K562 (cell line): ENCODE results near the gene PHACTR3. TPM values are rescaled to one million over a fixed set of nuclear protein-coding genes. Genes with fewer than 3 reads are reported as not detected.
A peak's percentile ranks its signal among the peaks of the same experiment; 100 is the strongest.

Experiments used
- ATAC-seq: fragments of 200-7000 bp; cut with Tn5 transposase; 3 replicates; pipeline ENCODE4 v1.9.1; 2020; ENCODE audit warnings: moderate library complexity
- BruUV-seq: library from RNA; stranded (reverse); fragments of 400-500 nt; replicated peaks from 2 replicates; lab custom pipeline; 2021; lab: Mats Ljungman, UMichigan
- CTCF ChIA-PET: fragments of 300-600 bp; formaldehyde crosslinking; extraction: SDS; loops from one replicate; lab custom pipeline; 2021; ENCODE audit warnings: low intra/inter-chr PET ratio; lab: Yijun Ruan, JAX
- POLR2A ChIA-PET: fragments of 300-600, 350-650 bp; sonication (Branson Sonifier 250); formaldehyde crosslinking; extraction: SDS; loops from one replicate; lab custom pipeline; 2021; ENCODE audit warnings: antibody characterized with exemption, inconsistent platforms; lab: Yijun Ruan, JAX
- DNase-seq, 4 experiments: peaks; one replicate each; pipeline versions ENCODE4 v3.0.0 to v3.0.0-alpha.2; 2011 to 2018; ENCODE audit warnings: low spot score in 3 of 4, mixed read lengths in 3 of 4; ENCODE audit errors: extremely low read depth in 1 of 4
- FAIRE-seq: peaks from 2 replicates; lab custom pipeline; 2011; peaks lifted over from hg19 to GRCh38; lab: Jason Lieb, UNC
- H2AFZ ChIP-seq: 2 replicates; pipeline ENCODE4 v1.6.0; 2011; ENCODE audit warnings: low read depth, low read length, control low read depth, inconsistent platforms
- H3K27ac ChIP-seq: fragments of 200-600 bp; 3 replicates; pipeline ENCODE4 v1.8.0; 2011; ENCODE audit warnings: low read depth, mild to moderate bottlenecking, control low read depth, inconsistent platforms, low read length, moderate library complexity, mixed read lengths; ENCODE audit errors: extremely low read depth
- H3K27me3 ChIP-seq, 2 experiments: fragments of 300-600 bp in 1 of 2; 2 replicates in 1 of 2; 3 replicates in 1 of 2; pipeline versions ENCODE4 v1.6.0 to v1.8.0; 2011; ENCODE audit warnings: inconsistent platforms in 2 of 2, low read length in 2 of 2, mild to moderate bottlenecking in 1 of 2, mixed read lengths in 1 of 2, moderate library complexity in 1 of 2; ENCODE audit not compliant: control insufficient read depth in 2 of 2, insufficient read depth in 2 of 2
- H3K36me3 ChIP-seq: fragments of 300-600 bp; 3 replicates; pipeline ENCODE4 v1.8.0; 2011; ENCODE audit warnings: mild to moderate bottlenecking, low read length, inconsistent platforms; ENCODE audit not compliant: control insufficient read depth, insufficient read depth
- H3K4me1 ChIP-seq, 2 experiments: fragments of 200-600 bp in 1 of 2; replicated peaks in 1 of 2; 2 replicates in 1 of 2; 3 replicates in 1 of 2; pipeline versions ENCODE4 v1.5.1 to v1.8.0; 2011; ENCODE audit warnings: inconsistent platforms in 2 of 2, low read length in 2 of 2, mild to moderate bottlenecking in 1 of 2, mixed read lengths in 1 of 2, moderate library complexity in 1 of 2; ENCODE audit not compliant: control insufficient read depth in 2 of 2, insufficient read depth in 2 of 2
- H3K4me2 ChIP-seq: 2 replicates; pipeline ENCODE4 v1.6.1; 2011; ENCODE audit warnings: low read length, control low read depth, inconsistent platforms, mixed read lengths; ENCODE audit not compliant: insufficient read depth
- H3K4me3 ChIP-seq: fragments of 200-600 bp; sonication (generic), shearing (Covaris generic); 2 replicates; pipeline ENCODE4 v1.5.1; 2016; ENCODE audit warnings: control low read depth, inconsistent platforms
- H3K79me2 ChIP-seq: fragments of 200-600 bp; 3 replicates; pipeline ENCODE4 v1.8.0; 2011; ENCODE audit warnings: low read length, inconsistent platforms; ENCODE audit not compliant: control insufficient read depth, insufficient read depth
- H3K9ac ChIP-seq, 2 experiments: 2 replicates each; pipeline versions ENCODE4 v1.6.0 to v1.6.1; 2011; ENCODE audit warnings: low read depth in 2 of 2, low read length in 2 of 2, control low read depth in 1 of 2, inconsistent platforms in 1 of 2, mild to moderate bottlenecking in 1 of 2, mixed read lengths in 1 of 2; ENCODE audit not compliant: insufficient read depth in 1 of 2
- H3K9me1 ChIP-seq: one replicate; pipeline ENCODE4 v1.6.0; 2011; ENCODE audit warnings: inconsistent platforms, mild to moderate bottlenecking, low read length, moderate library complexity; ENCODE audit not compliant: control insufficient read depth, insufficient read depth
- H3K9me3 ChIP-seq: replicated peaks from 2 replicates; pipeline ENCODE4 v1.5.1; 2011; ENCODE audit warnings: low read depth, low read length, inconsistent platforms; ENCODE audit not compliant: control insufficient read depth, insufficient read depth
- H4K20me1 ChIP-seq: replicated peaks from 2 replicates; pipeline ENCODE4 v1.6.1; 2011; ENCODE audit warnings: low read length, inconsistent platforms, mixed read lengths; ENCODE audit not compliant: control insufficient read depth, insufficient read depth
- PHF20 ChIP-seq: fragments of 450-650 bp; IDR thresholded peaks from 2 replicates; pipeline ENCODE4 v1.6.1; 2018; ENCODE audit not compliant: partially characterized antibody
- XRCC5 ChIP-seq: fragments of 200-400 bp; formaldehyde crosslinking; IDR thresholded peaks from 2 replicates; pipeline ENCODE4 v1.6.1; 2017; ENCODE audit warnings: low read depth, mild to moderate bottlenecking, low read length
- WGBS: fragments of 100-300 bp; shearing (Covaris generic); methylation state at CpG from one replicate; pipeline ENCODE4 v1.1.6; 2016; ENCODE audit warnings: low coverage, mixed read lengths; ENCODE audit not compliant: insufficient coverage; ENCODE audit errors: missing lambda C conversion rate; 5-methylcytosine and 5-hydroxymethylcytosine counted together
- in situ Hi-C: fragments of 300-500 bp; cut with MboI; formaldehyde crosslinking; loops from 4 replicates; pipeline ENCODE4 v1.15.0; 2018; ENCODE audit warnings: inconsistent platforms, mixed read lengths
- intact Hi-C: fragments of 100-400 bp; cut with micrococcal nuclease; formaldehyde crosslinking; loops from 2 replicates; pipeline ENCODE4 v1.14.2; 2022
- polyA plus RNA-seq, 8 experiments: library from polyadenylated mRNA; depleted of rRNA in 4 of 8; stranded (reverse) in 5 of 8; unstranded in 3 of 8; fragments of >200 nt; fragmentation: Nextera tagmentation in 2 of 8; fragmentation: Illumina TruSeq in 1 of 8; extraction: Ambion mirVana in 2 of 8; extraction: Trizol in 1 of 8; gene quantifications; 2 replicates each; pipeline versions ENCODE4 v1.2.1 to v1.2.3, GENCODE V29; 2011 to 2014; ENCODE audit warnings: inconsistent platforms in 1 of 8, missing spikeins in 1 of 8
- total RNA-seq, 7 experiments: library from RNA; depleted of rRNA in 6 of 7; stranded (reverse); fragments of >200 nt in 6 of 7; fragmentation: Illumina TruSeq in 2 of 7; extraction: Trizol in 2 of 7; gene quantifications; 2 replicates each; pipeline versions ENCODE4 v1.2.1 to v1.2.3, GENCODE V29; 2011 to 2021; ENCODE audit warnings: low replicate concordance in 1 of 7
- TF ChIP-seq, protein P1 (sequence below), 3 experiments: fragments of 200-800 bp in 1 of 3; fragments of 250-450 bp in 1 of 3; fragments of 450-650 bp in 1 of 3; sonication (Bioruptor Pico) in 1 of 3; sonication (Bioruptor generic) in 1 of 3; formaldehyde crosslinking in 1 of 3; IDR thresholded peaks; 2 replicates each; pipeline versions ENCODE4 v1.6.1 to v1.8.0; 2016 to 2022; ENCODE audit warnings: mild to moderate bottlenecking in 2 of 3, missing genetic modification characterization in 2 of 3, missing compliant biosample characterization in 1 of 3, moderate library complexity in 1 of 3

PHACTR3 gene
- total and polyA plus RNA-seq, 9 of the 15 experiments (the other 6 are each of a cell fraction or from before 2014, with no cell fraction given), result not detected

DNA sequence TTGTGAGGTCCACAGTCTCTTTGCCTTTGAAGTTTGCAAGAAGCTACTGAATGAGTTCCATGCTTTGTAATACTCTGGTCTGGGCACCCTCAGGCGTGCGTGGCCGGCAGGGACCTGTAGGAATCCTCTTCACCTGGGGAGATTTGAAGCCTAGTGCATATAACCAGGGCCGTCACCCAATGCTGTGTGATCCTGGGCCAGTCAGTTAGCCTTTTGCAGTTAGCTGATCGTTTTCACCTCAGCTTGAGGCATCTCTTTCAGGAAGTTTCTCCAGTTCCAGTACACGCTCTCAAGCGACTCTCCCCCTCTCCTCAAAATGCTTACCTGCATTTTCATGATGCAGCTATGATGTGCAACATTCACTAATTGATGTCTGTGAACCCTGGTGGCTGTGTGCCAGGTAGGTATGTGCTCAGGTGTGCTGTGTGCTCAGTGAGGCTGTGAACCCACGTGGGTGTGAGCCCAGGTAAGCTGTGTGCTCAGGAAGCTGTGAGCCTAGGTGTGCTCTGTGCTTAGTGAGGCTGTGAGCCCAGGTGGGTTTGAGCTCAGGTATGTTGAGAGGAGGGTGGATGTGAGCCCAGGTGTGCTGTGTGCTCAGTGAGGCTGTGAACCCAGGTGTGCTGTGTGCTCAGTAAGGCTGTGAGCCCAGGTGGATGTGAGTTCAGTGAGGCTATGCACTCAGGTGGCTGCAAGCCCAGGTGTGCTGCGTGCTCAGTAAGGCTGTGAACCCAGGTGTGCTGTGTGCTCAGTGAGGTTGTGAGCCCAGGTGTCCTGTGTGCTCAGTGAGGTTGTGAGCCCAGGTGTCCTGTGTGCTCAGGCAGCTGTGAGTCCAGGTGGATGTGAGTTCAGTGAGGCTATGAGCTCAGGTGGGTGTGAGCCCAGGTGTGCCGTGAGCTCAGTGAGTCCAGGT, 120.4 kb downstream of the PHACTR3 start:
- no peaks in the 10 kb centered on the region for H3K9me3 ChIP-seq
- H3K36me3 ChIP-seq, result no peaks in the 10 kb centered on the region
- H3K9ac ChIP-seq, result no peak overlapping the region; a peak in 1 of 4 replicates
- H3K79me2 ChIP-seq, result no peaks in the 10 kb centered on the region
- CTCF ChIA-PET, result no interaction called here
- POLR2A ChIA-PET, result no interaction called here
- no peaks in the 10 kb centered on the region; the same call in 1 of the 2 replicates for H4K20me1 ChIP-seq
- TF ChIP-seq XRCC5, result no peak
- no peak overlapping the region for H3K4me2 ChIP-seq
- H3K9me1 ChIP-seq, result no peaks in the 10 kb centered on the region
- ATAC-seq (no peak), DNase-seq (no peak), FAIRE-seq (no peak)
- intact Hi-C loops (no loop called here), in situ Hi-C loops (no loop called here)
- WGBS, result 1% methylated on average over 10 of the region's 10 CpGs
- H3K4me3 ChIP-seq, result no peak overlapping the region
- peaks cover 0 to 38% of the 10 kb centered on the region in 2 experiments; a peak in 3 of 5 replicates for H3K27me3 ChIP-seq
- H3K4me1 ChIP-seq, result no peaks in the 10 kb centered on the region
- H3K27ac ChIP-seq, result no peak overlapping the region
- no peak overlapping the region for H2AFZ ChIP-seq
- BruUV-seq, result no TSS peak

DNA sequence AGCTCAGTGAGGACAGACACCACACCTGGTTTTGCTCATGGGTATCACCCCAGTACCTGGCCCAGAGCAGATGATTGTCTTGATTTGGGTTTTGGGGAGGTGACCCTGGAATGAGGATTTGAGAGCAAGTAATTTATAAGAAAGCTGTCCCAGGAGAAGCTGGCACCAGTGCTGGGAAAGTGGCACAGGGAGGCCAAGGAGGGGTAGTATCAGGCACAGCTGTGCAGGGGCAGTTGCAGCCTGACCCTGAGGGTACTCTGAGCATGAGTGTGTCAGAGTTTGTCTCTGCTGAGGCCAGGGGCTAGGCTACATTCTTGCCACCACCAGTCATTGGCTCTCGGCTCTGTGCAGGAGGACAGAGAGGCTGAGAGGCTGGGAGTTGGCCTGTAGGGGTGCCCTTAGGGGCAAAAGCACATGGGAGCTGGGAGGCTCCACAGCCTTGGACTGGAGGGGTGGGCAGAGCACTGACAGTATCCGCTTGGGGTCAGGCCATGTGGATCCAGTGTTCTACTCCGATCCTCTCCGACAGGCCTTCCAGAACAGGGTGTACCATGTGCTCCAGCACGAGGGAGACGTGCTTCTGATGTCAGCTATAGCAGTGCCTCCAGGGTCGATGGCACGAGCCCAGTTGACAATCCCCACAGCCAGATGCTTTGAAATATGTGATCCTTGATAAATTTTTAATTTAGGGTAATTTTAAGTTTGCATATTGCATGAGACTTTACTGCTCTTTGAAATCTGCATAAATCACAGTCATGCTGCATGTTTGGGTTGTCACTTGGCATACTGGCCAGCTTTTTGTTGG, 121.3 kb downstream of the PHACTR3 start:
- no peaks in the 10 kb centered on the region for H3K4me1 ChIP-seq
- FAIRE-seq, result no peak
- ATAC-seq, result no peak
- no peak for TF ChIP-seq PHF20
- TF ChIP-seq, protein P1, sequence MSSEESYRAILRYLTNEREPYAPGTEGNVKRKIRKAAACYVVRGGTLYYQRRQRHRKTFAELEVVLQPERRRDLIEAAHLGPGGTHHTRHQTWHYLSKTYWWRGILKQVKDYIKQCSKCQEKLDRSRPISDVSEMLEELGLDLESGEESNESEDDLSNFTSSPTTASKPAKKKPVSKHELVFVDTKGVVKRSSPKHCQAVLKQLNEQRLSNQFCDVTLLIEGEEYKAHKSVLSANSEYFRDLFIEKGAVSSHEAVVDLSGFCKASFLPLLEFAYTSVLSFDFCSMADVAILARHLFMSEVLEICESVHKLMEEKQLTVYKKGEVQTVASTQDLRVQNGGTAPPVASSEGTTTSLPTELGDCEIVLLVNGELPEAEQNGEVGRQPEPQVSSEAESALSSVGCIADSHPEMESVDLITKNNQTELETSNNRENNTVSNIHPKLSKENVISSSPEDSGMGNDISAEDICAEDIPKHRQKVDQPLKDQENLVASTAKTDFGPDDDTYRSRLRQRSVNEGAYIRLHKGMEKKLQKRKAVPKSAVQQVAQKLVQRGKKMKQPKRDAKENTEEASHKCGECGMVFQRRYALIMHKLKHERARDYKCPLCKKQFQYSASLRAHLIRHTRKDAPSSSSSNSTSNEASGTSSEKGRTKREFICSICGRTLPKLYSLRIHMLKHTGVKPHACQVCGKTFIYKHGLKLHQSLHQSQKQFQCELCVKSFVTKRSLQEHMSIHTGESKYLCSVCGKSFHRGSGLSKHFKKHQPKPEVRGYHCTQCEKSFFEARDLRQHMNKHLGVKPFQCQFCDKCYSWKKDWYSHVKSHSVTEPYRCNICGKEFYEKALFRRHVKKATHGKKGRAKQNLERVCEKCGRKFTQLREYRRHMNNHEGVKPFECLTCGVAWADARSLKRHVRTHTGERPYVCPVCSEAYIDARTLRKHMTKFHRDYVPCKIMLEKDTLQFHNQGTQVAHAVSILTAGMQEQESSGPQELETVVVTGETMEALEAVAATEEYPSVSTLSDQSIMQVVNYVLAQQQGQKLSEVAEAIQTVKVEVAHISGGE (CRISPR knock-in tag; IDR thresholded peaks at IDR 0.05), result 0 out of 6 replicates have a peak, but pooled peaks of 1 of the 3 experiments have one; percentile 9
- no peak overlapping the region for H3K4me2 ChIP-seq
- H3K9me1 ChIP-seq, result no peaks in the 10 kb centered on the region
- H3K9me3 ChIP-seq, result no peaks in the 10 kb centered on the region
- ChIA-PET POLR2A (no interaction called here), CTCF (no interaction called here)
- intact Hi-C loops, result no loop called here
- no TSS peak for BruUV-seq
- no peak overlapping the region for H2AFZ ChIP-seq
- in situ Hi-C loops, result no loop called here
- DNase-seq, result no peak
- H3K9ac ChIP-seq, result no peak overlapping the region
- H3K79me2 ChIP-seq, result no peaks in the 10 kb centered on the region
- no peaks in the 10 kb centered on the region; the same call in 1 of the 2 replicates for H4K20me1 ChIP-seq
- H3K27me3 ChIP-seq, result peaks cover 0 to 30% of the 10 kb centered on the region in 2 experiments; a peak in 3 of 5 replicates
- H3K4me3 ChIP-seq, result no peak overlapping the region
- no peaks in the 10 kb centered on the region for H3K36me3 ChIP-seq
- WGBS, result 0% methylated on average over 8 of the region's 8 CpGs
- no peak overlapping the region for H3K27ac ChIP-seq
